ENCODE results near the gene MAP4K3.
A peak's percentile ranks its signal among the peaks of the same experiment; 100 is the strongest.

Gene MAP4K3

GRCh38 chr2:39413063-39413737 lies 23.9 kb downstream of the MAP4K3 start:
- in situ Hi-C loops (cut with HindIII; ENCODE audit: low sequenced_read_pairs) = no loop called here
- no peak overlapping the region for H3K4me3 ChIP-seq (ENCODE audit: low read depth, low read length)
- no peak for TF ChIP-seq CTCF (IDR thresholded peaks at IDR 0.05; ENCODE audit: low read depth, low read length)
- no peak for DNase-seq (ENCODE audit: low read depth, low spot score)

GRCh38 chr2:39411181-39411944 lies 25.7 kb downstream of the MAP4K3 start:
- H3K4me3 ChIP-seq (ENCODE audit: low read depth, low read length) = no peak overlapping the region
- in situ Hi-C loops (cut with HindIII; ENCODE audit: low sequenced_read_pairs) = no loop called here

GRCh38 chr2:39409697-39410389 lies 27.2 kb downstream of the MAP4K3 start:
- TF ChIP-seq CTCF (IDR thresholded peaks at IDR 0.05; ENCODE audit: low read depth, low read length) = no peak
- H3K4me3 ChIP-seq (ENCODE audit: low read depth, low read length) = no peak overlapping the region
- in situ Hi-C loops (cut with HindIII; ENCODE audit: low sequenced_read_pairs) = no loop called here
- DNase-seq (ENCODE audit: low read depth, low spot score) = no peak

More at GRCh38 chr2:39411181-39411944, 25.7 kb downstream of the MAP4K3 start:
- DNase-seq (ENCODE audit: low read depth, low spot score) = peak; percentile 85
- TF ChIP-seq CTCF (IDR thresholded peaks at IDR 0.05; ENCODE audit: low read depth, low read length) = no peak

- in situ Hi-C loops (cut with HindIII; ENCODE audit: low sequenced_read_pairs) = no loop called here
- no peak overlapping the region for H3K4me3 ChIP-seq (ENCODE audit: low read depth, low read length)
- DNase-seq (ENCODE audit: low read depth, low spot score) = no peak
- TF ChIP-seq CTCF (IDR thresholded peaks at IDR 0.05; ENCODE audit: low read depth, low read length) = no peak
These were observed 28.5 kb downstream of the MAP4K3 start for GRCh38 chr2:39408351-39409136.

GRCh38 chr2:39407516-39408296 lies 29.4 kb downstream of the MAP4K3 start:
- no peak for TF ChIP-seq CTCF (IDR thresholded peaks at IDR 0.05; ENCODE audit: low read depth, low read length)
- in situ Hi-C loops (cut with HindIII; ENCODE audit: low sequenced_read_pairs) = no loop called here
- no peak overlapping the region for H3K4me3 ChIP-seq (ENCODE audit: low read depth, low read length)
- DNase-seq (ENCODE audit: low read depth, low spot score) = no peak

Data from astrocyte of the spinal cord (primary cell).